GM23338 (cell line): ENCODE measurements around the gene FBLN1. TPM values are rescaled to one million over a fixed set of nuclear protein-coding genes. Genes with fewer than 3 reads are reported as not detected.
"Not testable (repeated sequence)": the region's sequence is repeated elsewhere in the genome, so short reads cannot be mapped to it uniquely, and the experiment has no call there.

Experiments used
- ATAC-seq: fragments of 200-7000 bp; cut with Tn5 transposase; 3 replicates; pipeline ENCODE4 v1.9.1; 2020
- DNase-seq: peaks from one replicate; pipeline ENCODE4 v3.0.0-alpha.2; 2015; ENCODE audit warnings: low spot score
- H2AFZ ChIP-seq: fragments of 200-600 bp; sonication (generic); 2 replicates; pipeline ENCODE4 v1.8.0; 2016; ENCODE audit warnings: antibody characterized with exemption, mild to moderate bottlenecking, moderate library complexity
- H3F3A ChIP-seq: fragments of 200-600 bp; sonication (generic); replicated peaks from 2 replicates; pipeline ENCODE4 v1.8.0; 2017; ENCODE audit warnings: antibody characterized with exemption, mixed run types, low read depth
- H3K27ac ChIP-seq: fragments of 200-600 bp; sonication (generic); 2 replicates; pipeline ENCODE4 v1.6.1; 2016; ENCODE audit warnings: low read depth
- H3K27me3 ChIP-seq: fragments of 200-600 bp; sonication (generic); 2 replicates; pipeline ENCODE4 v1.8.0; 2016; ENCODE audit warnings: mild to moderate bottlenecking, mixed run types, moderate library complexity; ENCODE audit not compliant: insufficient read depth
- H3K36me3 ChIP-seq: fragments of 200-600 bp; sonication (generic); 2 replicates; pipeline ENCODE4 v1.8.0; 2016; ENCODE audit warnings: mild to moderate bottlenecking; ENCODE audit not compliant: insufficient read depth
- H3K4me1 ChIP-seq: fragments of 200-600 bp; sonication (generic); 2 replicates; pipeline ENCODE4 v1.8.0; 2016; ENCODE audit warnings: mild to moderate bottlenecking, moderate library complexity; ENCODE audit not compliant: insufficient read depth
- H3K4me2 ChIP-seq: fragments of 200-600 bp; sonication (generic); 2 replicates; pipeline ENCODE4 v1.7.1; 2017; ENCODE audit warnings: mixed run types
- H3K4me3 ChIP-seq: fragments of 200-600 bp; sonication (generic); 2 replicates; pipeline ENCODE4 v1.6.1; 2016; ENCODE audit warnings: mixed run types
- H3K79me2 ChIP-seq: fragments of 200-600 bp; sonication (generic); replicated peaks from 2 replicates; pipeline ENCODE4 v1.8.0; 2017; ENCODE audit warnings: mild to moderate bottlenecking; ENCODE audit not compliant: insufficient read depth
- H3K9me2 ChIP-seq: fragments of 200-600 bp; sonication (generic); 2 replicates; pipeline ENCODE4 v1.8.0; 2017; ENCODE audit not compliant: insufficient read depth
- H4K20me1 ChIP-seq: fragments of 200-600 bp; sonication (generic); replicated peaks from 2 replicates; pipeline ENCODE4 v1.8.0; 2017; ENCODE audit warnings: mild to moderate bottlenecking; ENCODE audit not compliant: insufficient read depth
- H3K27ac Mint-ChIP-seq: 2 replicates; pipeline ENCODE4 v1.8.0; 2020; ENCODE audit warnings: inconsistent platforms, mild to moderate bottlenecking, moderate library complexity, mixed read lengths
- H3K27me3 Mint-ChIP-seq: 3 replicates; pipeline ENCODE4 v1.8.0; 2022; ENCODE audit warnings: low read depth, mild to moderate bottlenecking, moderate library complexity, mixed read lengths, inconsistent platforms; ENCODE audit not compliant: insufficient read depth, poor library complexity
- H3K36me3 Mint-ChIP-seq: 3 replicates; pipeline ENCODE4 v1.8.0; 2021; ENCODE audit warnings: low read depth, mild to moderate bottlenecking, inconsistent platforms, moderate library complexity, mixed read lengths
- H3K4me1 Mint-ChIP-seq: 3 replicates; pipeline ENCODE4 v1.8.0; 2020; ENCODE audit warnings: mild to moderate bottlenecking, inconsistent platforms, mixed read lengths
- H3K4me3 Mint-ChIP-seq: 3 replicates; pipeline ENCODE4 v1.8.0; 2021; ENCODE audit warnings: moderate library complexity, mild to moderate bottlenecking, inconsistent platforms, mixed read lengths
- H3K9me3 Mint-ChIP-seq: 3 replicates; pipeline ENCODE4 v1.8.0; 2020; ENCODE audit warnings: moderate library complexity, mild to moderate bottlenecking, inconsistent platforms, mixed read lengths
- CREB1 ChIP-seq: fragments of 250-450 bp; sonication (Bioruptor Pico); IDR thresholded peaks from 2 replicates; pipeline ENCODE4 v1.5.0; 2020; ENCODE audit warnings: low read depth, mild to moderate bottlenecking, moderate library complexity
- EZH2phosphoT487 ChIP-seq: fragments of 200-600 bp; sonication (generic); IDR thresholded peaks from one replicate; pipeline ENCODE4 v1.8.1; 2018; ENCODE audit warnings: antibody characterized with exemption; ENCODE audit not compliant: unreplicated experiment
- JUNB ChIP-seq: IDR thresholded peaks from one replicate; pipeline ENCODE4 v1.6.1; 2016; ENCODE audit warnings: antibody characterized with exemption; ENCODE audit not compliant: unreplicated experiment
- STAT1 ChIP-seq: IDR thresholded peaks from one replicate; pipeline ENCODE4 v1.6.1; 2016; ENCODE audit warnings: antibody characterized with exemption; ENCODE audit not compliant: unreplicated experiment
- ZNF114 ChIP-seq: fragments of 250-450 bp; sonication (Bioruptor Pico); IDR thresholded peaks from 2 replicates; pipeline ENCODE4 v1.5.0; 2020; ENCODE audit warnings: mild to moderate bottlenecking, moderate library complexity
- ZNF331 ChIP-seq: fragments of 250-450 bp; sonication (Bioruptor Pico); IDR thresholded peaks from 2 replicates; pipeline ENCODE4 v1.5.0; 2020; ENCODE audit warnings: low read depth, mild to moderate bottlenecking, moderate library complexity
- polyA plus RNA-seq: library from polyadenylated mRNA; unstranded; fragments of >200 nt; fragmentation: Nextera tagmentation; extraction: Ambion mirVana; gene quantifications from 2 replicates; pipeline ENCODE4 v1.2.1, GENCODE V29; 2016
- total RNA-seq: library from RNA; depleted of rRNA; stranded (reverse); fragments of >200 nt; shearing (Covaris generic); gene quantifications from 2 replicates; pipeline ENCODE4 v1.2.3, GENCODE V29; 2014
- TF ChIP-seq, protein P1 (sequence below): fragments of 250-450 bp; sonication (Bioruptor Pico); IDR thresholded peaks from 2 replicates; pipeline ENCODE4 v1.5.0; 2020; ENCODE audit warnings: mild to moderate bottlenecking, moderate library complexity

FBLN1 gene
- total and polyA plus RNA-seq, 2 experiments from 2014 or later = 90.1 to 137 TPM

GRCh38 chr22:45535290-45535689 lies 32.6 kb downstream of the FBLN1 start:
- Histone ChIP-seq H3K4me2 (no peak overlapping the region), H3F3A (no peaks in the 10 kb centered on the region), H3K36me3 (peaks cover 16% of the 10 kb centered on the region), H3K9me2 (no peaks in the 10 kb centered on the region), H3K4me1 (no peaks in the 10 kb centered on the region), H3K4me3 (no peak overlapping the region), H4K20me1 (peaks cover 8% of the 10 kb centered on the region; the same call in 1 of the 2 replicates), H3K27ac (no peak overlapping the region), H3K79me2 (no peaks in the 10 kb centered on the region), H3K27me3 (no peaks in the 10 kb centered on the region), H2AFZ (no peak overlapping the region)
- no peak overlapping the region for H3K27ac Mint-ChIP-seq
- TF ChIP-seq STAT1 (no peak), JUNB (no peak), EZH2phosphoT487 (no peak), ZNF331 (no peak), CREB1 (CRISPR knock-in tag) (no peak), ZNF114 (CRISPR knock-in tag) (no peak)
- TF ChIP-seq, protein P1, sequence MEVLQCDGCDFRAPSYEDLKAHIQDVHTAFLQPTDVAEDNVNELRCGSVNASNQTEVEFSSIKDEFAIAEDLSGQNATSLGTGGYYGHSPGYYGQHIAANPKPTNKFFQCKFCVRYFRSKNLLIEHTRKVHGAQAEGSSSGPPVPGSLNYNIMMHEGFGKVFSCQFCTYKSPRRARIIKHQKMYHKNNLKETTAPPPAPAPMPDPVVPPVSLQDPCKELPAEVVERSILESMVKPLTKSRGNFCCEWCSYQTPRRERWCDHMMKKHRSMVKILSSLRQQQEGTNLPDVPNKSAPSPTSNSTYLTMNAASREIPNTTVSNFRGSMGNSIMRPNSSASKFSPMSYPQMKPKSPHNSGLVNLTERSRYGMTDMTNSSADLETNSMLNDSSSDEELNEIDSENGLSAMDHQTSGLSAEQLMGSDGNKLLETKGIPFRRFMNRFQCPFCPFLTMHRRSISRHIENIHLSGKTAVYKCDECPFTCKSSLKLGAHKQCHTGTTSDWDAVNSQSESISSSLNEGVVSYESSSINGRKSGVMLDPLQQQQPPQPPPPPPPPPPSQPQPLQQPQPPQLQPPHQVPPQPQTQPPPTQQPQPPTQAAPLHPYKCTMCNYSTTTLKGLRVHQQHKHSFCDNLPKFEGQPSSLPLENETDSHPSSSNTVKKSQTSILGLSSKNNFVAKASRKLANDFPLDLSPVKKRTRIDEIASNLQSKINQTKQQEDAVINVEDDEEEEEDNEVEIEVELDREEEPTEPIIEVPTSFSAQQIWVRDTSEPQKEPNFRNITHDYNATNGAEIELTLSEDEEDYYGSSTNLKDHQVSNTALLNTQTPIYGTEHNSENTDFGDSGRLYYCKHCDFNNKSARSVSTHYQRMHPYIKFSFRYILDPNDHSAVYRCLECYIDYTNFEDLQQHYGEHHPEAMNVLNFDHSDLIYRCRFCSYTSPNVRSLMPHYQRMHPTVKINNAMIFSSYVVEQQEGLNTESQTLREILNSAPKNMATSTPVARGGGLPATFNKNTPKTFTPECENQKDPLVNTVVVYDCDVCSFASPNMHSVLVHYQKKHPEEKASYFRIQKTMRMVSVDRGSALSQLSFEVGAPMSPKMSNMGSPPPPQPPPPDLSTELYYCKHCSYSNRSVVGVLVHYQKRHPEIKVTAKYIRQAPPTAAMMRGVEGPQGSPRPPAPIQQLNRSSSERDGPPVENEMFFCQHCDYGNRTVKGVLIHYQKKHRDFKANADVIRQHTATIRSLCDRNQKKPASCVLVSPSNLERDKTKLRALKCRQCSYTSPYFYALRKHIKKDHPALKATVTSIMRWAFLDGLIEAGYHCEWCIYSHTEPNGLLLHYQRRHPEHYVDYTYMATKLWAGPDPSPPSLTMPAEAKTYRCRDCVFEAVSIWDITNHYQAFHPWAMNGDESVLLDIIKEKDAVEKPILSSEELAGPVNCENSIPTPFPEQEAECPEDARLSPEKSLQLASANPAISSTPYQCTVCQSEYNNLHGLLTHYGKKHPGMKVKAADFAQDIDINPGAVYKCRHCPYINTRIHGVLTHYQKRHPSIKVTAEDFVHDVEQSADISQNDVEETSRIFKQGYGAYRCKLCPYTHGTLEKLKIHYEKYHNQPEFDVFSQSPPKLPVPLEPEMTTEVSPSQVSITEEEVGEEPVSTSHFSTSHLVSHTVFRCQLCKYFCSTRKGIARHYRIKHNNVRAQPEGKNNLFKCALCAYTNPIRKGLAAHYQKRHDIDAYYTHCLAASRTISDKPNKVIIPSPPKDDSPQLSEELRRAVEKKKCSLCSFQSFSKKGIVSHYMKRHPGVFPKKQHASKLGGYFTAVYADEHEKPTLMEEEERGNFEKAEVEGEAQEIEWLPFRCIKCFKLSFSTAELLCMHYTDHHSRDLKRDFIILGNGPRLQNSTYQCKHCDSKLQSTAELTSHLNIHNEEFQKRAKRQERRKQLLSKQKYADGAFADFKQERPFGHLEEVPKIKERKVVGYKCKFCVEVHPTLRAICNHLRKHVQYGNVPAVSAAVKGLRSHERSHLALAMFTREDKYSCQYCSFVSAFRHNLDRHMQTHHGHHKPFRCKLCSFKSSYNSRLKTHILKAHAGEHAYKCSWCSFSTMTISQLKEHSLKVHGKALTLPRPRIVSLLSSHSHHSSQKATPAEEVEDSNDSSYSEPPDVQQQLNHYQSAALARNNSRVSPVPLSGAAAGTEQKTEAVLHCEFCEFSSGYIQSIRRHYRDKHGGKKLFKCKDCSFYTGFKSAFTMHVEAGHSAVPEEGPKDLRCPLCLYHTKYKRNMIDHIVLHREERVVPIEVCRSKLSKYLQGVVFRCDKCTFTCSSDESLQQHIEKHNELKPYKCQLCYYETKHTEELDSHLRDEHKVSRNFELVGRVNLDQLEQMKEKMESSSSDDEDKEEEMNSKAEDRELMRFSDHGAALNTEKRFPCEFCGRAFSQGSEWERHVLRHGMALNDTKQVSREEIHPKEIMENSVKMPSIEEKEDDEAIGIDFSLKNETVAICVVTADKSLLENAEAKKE = no peak
- H3K9me3 Mint-ChIP-seq = no peaks in the 10 kb centered on the region
- peaks cover 5% of the 10 kb centered on the region; the same call in 2 of the 3 replicates for H3K4me1 Mint-ChIP-seq
- H3K27me3 Mint-ChIP-seq = no peaks in the 10 kb centered on the region
- ATAC-seq (no peak), DNase-seq (no peak)
- no peak overlapping the region for H3K4me3 Mint-ChIP-seq
- peaks cover 51% of the 10 kb centered on the region for H3K36me3 Mint-ChIP-seq

DNA sequence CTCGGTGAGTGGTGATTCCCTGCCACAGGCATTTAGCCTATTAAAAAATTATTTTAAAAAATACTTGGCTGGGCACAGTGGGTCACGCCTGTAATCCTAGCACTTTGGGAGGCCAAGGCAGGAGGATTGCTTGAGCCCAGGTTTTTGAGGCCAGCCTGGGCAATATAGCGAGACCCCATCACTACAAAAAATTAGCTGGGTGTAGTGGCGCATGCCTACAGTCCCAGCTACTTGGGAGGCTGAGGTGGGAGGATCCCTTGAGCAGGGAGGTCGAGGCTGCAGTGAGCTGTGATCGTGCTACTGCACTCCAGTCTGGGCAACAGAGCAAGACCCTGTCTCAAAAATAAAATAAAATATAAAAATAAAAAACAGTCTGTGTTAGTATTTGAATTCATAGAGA lies 33.2 kb downstream of the FBLN1 start:
- ATAC-seq, H3K4me2 ChIP-seq, H3K4me3 ChIP-seq, H3K4me3 Mint-ChIP-seq, H4K20me1 ChIP-seq, H3K27me3 Mint-ChIP-seq, H3K4me1 Mint-ChIP-seq, H3K27ac ChIP-seq, H3K4me1 ChIP-seq, H3K9me2 ChIP-seq, H3K27ac Mint-ChIP-seq, DNase-seq, H3F3A ChIP-seq, H3K9me3 Mint-ChIP-seq, H2AFZ ChIP-seq, H3K79me2 ChIP-seq, H3K27me3 ChIP-seq: not testable (repeated sequence)
- peaks cover 16% of the 10 kb centered on the region for H3K36me3 ChIP-seq
- peaks cover 51% of the 10 kb centered on the region for H3K36me3 Mint-ChIP-seq
